GM23338 (cell line): ENCODE results near the gene DDR2.

ENCODE experiments used
- CTCF ChIP-seq, 2 experiments: fragments of 200-600 bp in 1 of 2; sonication (generic) in 1 of 2; conservative IDR thresholded peaks; 2 replicates each; pipeline versions ENCODE4 v1.5.1 to v1.6.1; 2016 to 2017; ENCODE audit warnings: antibody characterized with exemption in 2 of 2, low read depth in 2 of 2, mild to moderate bottlenecking in 2 of 2, moderate library complexity in 1 of 2
- EZH2 ChIP-seq: fragments of 200-600 bp; sonication (generic); IDR thresholded peaks from one replicate; pipeline ENCODE4 v1.8.0; 2017; ENCODE audit warnings: antibody characterized with exemption, mild to moderate bottlenecking, low read depth; ENCODE audit not compliant: unreplicated experiment
- TF ChIP-seq, protein P1 (sequence below): IDR thresholded peaks from one replicate; pipeline ENCODE4 v1.6.1; 2018; ENCODE audit warnings: antibody characterized with exemption; ENCODE audit not compliant: unreplicated experiment

DNA sequence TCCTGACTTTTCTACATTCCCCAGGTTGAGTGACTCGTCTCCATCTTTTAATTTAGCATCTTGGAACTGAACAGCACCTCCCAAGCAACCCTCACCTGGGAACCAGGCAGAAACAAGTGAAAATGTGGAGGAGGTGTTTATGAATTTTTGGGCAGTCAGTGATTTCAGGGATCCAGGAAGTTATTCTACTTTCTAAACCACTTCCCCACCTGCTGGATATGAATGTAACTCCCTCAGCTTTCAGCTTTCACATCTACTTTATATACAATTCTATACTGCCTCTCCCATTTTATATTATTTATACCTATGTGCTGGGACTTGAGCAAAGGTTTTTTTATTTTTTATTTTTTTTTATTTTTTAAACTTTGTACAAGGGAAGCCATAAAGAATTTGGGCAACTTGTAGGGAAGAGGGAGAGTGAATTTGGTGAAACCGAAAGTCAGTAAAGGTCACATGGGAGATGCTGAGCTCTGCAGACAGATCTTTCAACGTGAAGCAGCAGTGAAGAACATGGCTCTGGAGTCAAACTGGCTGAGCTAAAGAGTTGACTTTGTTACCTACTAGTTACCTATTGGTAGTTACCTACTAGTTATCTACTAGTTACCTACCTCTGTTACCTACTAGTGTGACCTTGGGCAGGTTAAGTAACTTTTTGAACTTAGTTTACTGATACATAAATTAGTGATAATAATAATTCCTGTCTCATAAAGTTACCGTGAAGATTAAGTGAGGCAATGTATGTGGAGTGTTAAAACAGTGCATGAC is 45.5 kb downstream of the DDR2 start:
- no peak for TF ChIP-seq CTCF (conservative IDR thresholded peaks at IDR 0.05; ENCODE audit: low read depth in 2 of 2)
- TF ChIP-seq, protein P1, sequence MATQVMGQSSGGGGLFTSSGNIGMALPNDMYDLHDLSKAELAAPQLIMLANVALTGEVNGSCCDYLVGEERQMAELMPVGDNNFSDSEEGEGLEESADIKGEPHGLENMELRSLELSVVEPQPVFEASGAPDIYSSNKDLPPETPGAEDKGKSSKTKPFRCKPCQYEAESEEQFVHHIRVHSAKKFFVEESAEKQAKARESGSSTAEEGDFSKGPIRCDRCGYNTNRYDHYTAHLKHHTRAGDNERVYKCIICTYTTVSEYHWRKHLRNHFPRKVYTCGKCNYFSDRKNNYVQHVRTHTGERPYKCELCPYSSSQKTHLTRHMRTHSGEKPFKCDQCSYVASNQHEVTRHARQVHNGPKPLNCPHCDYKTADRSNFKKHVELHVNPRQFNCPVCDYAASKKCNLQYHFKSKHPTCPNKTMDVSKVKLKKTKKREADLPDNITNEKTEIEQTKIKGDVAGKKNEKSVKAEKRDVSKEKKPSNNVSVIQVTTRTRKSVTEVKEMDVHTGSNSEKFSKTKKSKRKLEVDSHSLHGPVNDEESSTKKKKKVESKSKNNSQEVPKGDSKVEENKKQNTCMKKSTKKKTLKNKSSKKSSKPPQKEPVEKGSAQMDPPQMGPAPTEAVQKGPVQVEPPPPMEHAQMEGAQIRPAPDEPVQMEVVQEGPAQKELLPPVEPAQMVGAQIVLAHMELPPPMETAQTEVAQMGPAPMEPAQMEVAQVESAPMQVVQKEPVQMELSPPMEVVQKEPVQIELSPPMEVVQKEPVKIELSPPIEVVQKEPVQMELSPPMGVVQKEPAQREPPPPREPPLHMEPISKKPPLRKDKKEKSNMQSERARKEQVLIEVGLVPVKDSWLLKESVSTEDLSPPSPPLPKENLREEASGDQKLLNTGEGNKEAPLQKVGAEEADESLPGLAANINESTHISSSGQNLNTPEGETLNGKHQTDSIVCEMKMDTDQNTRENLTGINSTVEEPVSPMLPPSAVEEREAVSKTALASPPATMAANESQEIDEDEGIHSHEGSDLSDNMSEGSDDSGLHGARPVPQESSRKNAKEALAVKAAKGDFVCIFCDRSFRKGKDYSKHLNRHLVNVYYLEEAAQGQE, result no peak
- no peak for TF ChIP-seq EZH2
